Stimulated activated naive CD4-positive, alpha-beta T cell (primary cell): ENCODE data around the gene PASK.
"Not testable (repeated sequence)": the region's sequence is repeated elsewhere in the genome, so short reads cannot be mapped to it uniquely, and the experiment has no call there.

Experiments used
- DNase-seq, 6 experiments: peaks; one replicate each; lab custom pipeline; 2025; lab: John Stamatoyannopoulos, UW

Gene PASK

DNA sequence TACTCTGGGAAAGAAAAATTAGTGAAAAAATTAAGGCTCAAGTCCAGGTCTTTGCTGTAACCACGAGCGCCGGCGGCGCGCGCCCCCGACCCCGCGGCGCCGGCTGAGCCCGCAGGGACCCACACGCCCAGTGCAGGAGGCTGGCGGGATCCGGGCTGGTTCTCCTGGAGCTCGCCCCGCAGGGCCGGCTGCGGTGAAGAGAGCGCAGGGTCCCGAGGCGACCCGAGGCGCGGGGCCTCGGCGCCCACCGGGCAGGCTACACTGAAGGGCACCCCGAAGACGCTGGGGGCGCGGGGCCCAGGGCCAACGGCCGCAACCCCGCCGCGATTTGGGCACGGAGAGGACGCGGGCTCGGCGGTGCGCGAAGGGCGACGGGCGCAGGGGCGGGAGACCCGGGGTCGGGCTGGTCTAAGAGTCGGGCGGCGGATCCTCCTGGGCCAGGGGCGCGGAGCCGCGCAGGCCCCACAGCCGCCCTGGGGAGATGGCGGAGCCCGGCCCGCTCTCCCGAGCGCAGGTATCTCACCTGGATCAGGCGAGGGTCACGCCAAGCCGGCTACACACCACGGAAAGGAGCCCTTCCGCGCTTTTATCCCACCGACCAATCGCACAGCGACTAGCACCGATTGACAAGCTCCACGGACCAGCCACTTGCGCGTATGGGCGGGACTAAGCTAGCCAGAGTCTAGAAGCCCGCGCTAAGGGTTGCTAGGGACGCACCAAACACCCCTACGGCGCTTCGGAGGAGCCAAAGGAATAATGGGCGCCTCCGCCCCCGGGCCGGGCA, at the start of gene PASK:
Gene PASK, minus strand, starts transcription at position 582 of the 784 bp plus-strand sequence. CDS start 6,440 bp downstream, outside the sequence.
- peak; percentile 86 to 93 (median 90) for DNase-seq

GRCh38 chr2:241198381-241199279, 49.4 kb upstream of the PASK start:
- no peak for DNase-seq

DNA sequence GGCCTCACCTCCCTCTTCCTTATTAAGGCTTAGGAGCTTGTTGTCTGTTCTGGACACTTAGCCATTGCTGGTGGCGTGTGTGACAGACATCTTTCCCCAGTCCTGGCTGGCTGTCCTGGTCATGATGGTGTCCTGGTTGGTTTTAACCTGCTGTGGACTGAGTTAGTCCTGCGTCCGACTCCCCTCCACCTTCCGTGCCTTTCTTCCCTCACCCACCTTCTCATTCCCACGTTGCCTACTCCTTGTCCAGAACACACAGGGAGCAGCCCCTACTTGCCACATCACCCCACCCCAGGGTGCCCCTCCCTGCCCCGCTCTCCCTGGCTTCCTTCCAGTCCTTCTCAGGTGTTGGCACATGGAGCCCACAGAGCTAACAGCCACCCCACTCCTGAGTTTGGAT, 48.7 kb upstream of the PASK start:
- DNase-seq, result no peak

DNA sequence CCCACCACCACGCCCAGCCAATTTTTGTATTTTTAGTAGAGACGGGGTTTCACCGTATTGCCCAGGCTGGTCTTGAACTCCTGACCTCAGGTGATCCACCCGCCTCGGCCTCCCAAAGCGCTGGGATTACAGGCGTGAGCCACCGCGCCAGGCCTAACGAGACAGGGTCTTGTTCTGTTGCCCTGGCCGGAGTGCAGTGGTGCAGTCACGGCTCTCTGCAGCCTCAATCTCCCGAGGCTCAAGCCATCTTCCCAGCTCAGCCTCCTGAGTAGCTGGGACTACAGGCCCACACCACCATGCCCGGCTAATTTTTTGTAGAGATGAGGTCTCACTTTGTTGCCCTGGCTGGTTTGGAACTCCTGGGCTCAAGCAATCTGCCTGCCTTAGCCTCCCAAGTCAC, 48.0 kb upstream of the PASK start:
- DNase-seq, result not testable (repeated sequence)

GRCh38 chr2:241195506-241196130, 46.3 kb upstream of the PASK start:
- DNase-seq, result no peak

GRCh38 chr2:241194811-241195210, 45.5 kb upstream of the PASK start:
- no peak for DNase-seq

GRCh38 chr2:241193271-241193670, 44.0 kb upstream of the PASK start:
- no peak for DNase-seq

- no peak for DNase-seq
These were observed 41.8 kb upstream of the PASK start for GRCh38 chr2:241191081-241191480.

DNA sequence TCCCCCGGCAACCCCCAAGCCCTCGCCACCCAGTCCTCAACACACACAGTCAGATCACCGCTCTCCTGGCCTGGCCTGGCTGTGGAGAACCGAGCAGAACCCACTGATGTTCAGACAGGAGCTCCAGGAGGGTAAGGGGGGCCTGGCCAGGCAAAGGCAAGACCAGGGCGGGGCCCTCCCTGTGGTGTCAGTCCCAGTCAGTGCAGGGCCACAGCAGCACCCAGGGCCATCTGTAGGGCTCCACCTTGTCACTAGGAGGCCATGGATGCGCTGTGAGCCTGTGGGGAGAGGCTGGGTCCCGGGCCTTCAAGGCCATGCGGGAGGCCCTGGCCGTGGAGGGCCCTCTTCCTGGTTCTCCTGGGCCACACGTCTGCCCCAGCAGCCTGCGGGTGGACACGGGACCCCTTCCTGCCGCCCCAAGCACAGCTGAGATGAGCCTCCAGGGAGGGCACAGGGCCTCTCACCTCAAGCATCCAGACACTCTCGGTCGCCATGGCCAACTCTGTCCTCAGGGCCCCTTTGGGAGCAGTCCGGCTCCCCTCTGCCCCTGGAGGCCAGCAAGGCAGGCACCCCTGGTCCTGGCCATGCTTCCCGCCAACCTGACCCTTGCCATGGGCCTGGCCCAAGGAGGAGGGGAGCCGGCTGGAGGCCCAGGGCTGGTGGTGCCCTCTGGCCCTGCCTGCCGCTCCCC, 41.2 kb upstream of the PASK start:
- no peak for DNase-seq

DNA sequence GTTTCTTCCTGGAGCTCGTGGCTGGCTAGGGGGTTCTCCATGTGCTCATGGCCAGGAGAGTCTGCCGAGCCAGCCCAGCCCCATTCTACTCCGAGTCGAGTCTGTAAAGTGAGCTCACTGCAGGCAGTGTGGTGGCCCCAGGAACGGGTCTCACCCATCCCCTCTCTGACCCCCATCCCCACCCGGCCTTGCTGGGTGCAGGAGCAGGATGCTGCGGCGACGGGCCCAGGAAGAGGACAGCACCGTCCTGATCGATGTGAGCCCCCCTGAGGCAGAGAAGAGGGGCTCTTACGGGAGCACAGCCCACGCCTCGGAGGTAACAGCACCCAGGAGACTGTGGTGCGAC, 40.6 kb upstream of the PASK start:
- DNase-seq, result no peak

DNA sequence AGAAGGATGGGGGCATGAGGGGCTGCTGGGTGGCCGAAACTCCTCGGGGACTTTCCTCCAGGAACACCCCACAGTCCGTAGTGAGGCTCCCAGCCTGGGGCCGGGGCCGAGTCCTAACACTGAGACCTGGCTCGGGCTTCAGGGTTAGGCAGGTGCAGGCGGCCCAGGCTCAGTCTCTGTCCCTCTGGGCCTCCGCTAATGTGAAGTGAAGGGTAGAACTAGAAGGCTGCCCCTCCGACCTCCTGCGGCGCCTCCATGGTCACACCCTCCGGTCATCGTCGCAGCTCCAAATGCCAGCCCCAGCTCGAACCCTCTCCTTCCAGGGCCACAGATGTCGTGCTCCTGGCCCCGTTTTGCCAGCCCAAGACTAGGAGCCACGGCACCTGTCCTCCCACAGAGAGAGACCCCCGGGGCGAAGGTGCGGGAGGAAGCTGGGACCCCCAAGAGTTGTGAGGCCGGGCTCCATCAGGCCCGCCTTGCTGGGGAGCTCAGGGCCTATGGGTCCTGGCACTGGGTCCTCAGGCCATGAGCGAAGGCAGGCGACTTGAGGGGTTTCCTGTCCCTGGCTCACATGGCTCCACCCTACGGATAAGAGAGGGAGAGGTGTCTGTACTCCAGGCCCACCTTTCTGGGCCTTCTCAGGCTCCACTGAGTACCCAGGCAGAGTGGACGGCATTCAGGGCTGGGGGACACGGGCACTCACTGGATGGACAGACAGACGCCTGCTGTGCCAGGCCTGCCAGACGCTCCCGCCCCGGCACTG, 40.0 kb upstream of the PASK start:
- no peak for DNase-seq

- DNase-seq, result no peak
These were observed 39.3 kb upstream of the PASK start, which contains the start of gene ANO7 for GRCh38 chr2:241188361-241189092. Gene ANO7, plus strand, starts transcription at chr2:241188677. Its CDS starts 1,387 bp downstream, at chr2:241190064.

- no peak for DNase-seq
These were observed 38.6 kb upstream of the PASK start for GRCh38 chr2:241187918-241188234.

DNA sequence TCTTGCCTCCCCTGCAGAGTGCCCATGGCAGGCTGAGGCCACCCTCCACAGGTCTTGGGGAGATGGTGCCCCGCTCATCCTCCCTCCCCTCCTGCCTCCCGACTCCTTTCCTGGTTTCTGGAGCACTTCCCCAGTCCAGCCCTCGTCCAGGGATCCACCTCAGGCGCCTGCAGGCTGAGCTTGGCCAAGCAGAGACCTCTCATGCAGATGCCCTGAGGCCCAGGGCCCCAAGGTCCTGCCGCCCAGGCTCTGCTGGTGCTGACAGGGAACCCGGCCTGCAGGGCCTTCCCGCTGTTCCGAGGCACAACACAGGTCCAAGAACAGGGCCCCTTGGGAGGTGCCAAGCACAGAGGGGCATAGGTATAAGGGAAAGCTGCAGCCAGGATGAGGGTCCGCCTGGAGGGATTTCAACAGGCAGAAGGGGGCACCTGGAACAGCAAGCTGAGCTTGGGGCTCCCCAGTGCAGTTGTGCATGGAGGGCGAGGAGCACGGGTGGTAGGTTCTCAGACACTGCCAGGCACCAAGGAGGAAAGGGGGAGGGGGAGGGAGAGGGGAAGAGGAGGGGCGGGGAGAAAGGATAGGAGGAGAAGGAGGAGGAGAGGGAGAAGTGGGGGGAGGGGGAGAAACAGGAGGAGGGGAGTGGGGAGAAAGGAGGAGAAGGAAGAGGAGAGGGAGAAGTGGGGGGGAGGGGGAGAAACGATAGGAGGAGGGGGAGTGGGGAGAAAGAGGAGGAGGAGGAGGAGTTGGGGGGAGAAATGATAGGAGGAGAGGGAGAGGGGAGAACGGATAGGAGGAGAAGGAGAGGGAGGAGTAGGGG, 38.0 kb upstream of the PASK start:
- no peak for DNase-seq

GRCh38 chr2:241185961-241186360, 36.7 kb upstream of the PASK start:
- DNase-seq, result no peak

- no peak for DNase-seq
These were observed 35.6 kb upstream of the PASK start for GRCh38 chr2:241184901-241185300.

GRCh38 chr2:241183221-241183620, 33.9 kb upstream of the PASK start:
- no peak for DNase-seq

DNA sequence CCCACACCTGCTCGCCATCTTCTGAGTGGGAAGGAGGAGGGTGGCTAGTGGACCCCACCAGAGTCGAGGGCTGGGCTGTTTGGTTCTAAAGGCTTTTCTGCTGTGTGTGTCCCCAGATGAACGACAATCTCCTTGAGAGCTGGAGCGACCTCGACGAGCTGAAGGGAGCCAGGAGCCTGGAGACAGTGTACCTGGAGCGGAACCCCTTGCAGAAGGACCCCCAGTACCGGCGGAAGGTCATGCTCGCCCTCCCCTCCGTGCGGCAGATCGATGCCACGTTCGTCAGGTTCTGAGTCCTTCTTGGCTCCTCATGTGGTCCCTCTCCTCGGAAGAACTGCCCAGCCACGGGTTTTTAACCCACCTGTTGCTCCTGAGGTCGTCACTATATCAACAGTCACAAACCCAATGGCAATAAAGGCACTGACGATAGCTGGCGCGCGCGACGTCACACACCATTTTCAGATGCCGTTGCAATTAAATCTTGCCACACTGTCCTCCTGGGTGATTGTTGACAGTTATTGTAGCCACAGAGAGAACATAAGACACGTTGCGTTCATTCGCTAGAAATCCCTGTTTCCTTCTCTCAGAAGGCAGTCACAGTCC, 33.4 kb upstream of the PASK start:
- no peak for DNase-seq

- no peak for DNase-seq
These were observed 32.9 kb upstream of the PASK start for GRCh38 chr2:241182126-241182525.
